Activated T-cell treated with anti-CD3 and anti-CD28 coated beads, Interleukin-2, amount 50 U/mL, for 1 hour (primary cell): ENCODE results near the gene CHRM4.

Source experiments
- DNase-seq: peaks from one replicate; pipeline ENCODE4 v3.0.0-alpha.2; 2020

CHRM4 gene

GRCh38 chr11:46391578-46392420 lies at the start of gene CHRM4:
TSS of gene CHRM4 (minus strand) at chr11:46391776. CDS start at chr11:46386557, 5,219 bp downstream.
- DNase-seq = no peak

- no peak for DNase-seq
Observed at GRCh38 chr11:46438211-46438610, 46.6 kb upstream of the CHRM4 start.

- DNase-seq = no peak
Observed at GRCh38 chr11:46437122-46437689, 45.6 kb upstream of the CHRM4 start.

- no peak for DNase-seq
Observed at GRCh38 chr11:46436113-46436512, 44.5 kb upstream of the CHRM4 start.

GRCh38 chr11:46435679-46436078 lies 44.1 kb upstream of the CHRM4 start:
- DNase-seq = no peak

- no peak for DNase-seq
Observed at GRCh38 chr11:46431211-46431610, 39.6 kb upstream of the CHRM4 start.

GRCh38 chr11:46429717-46430116 lies 38.1 kb upstream of the CHRM4 start:
- no peak for DNase-seq

GRCh38 chr11:46427364-46427763 lies 35.8 kb upstream of the CHRM4 start:
- DNase-seq = no peak

- DNase-seq = no peak
Observed at GRCh38 chr11:46426233-46426991, 34.8 kb upstream of the CHRM4 start.

- no peak for DNase-seq
Observed at GRCh38 chr11:46422588-46422987, 31.0 kb upstream of the CHRM4 start.

GRCh38 chr11:46421257-46421880 lies 29.8 kb upstream of the CHRM4 start:
- no peak for DNase-seq

- no peak for DNase-seq
Observed at GRCh38 chr11:46420513-46420912, 28.9 kb upstream of the CHRM4 start.

- no peak for DNase-seq
Observed at GRCh38 chr11:46418751-46419150, 27.2 kb upstream of the CHRM4 start.

- DNase-seq = no peak
Observed at GRCh38 chr11:46417711-46418110, 26.1 kb upstream of the CHRM4 start.

- DNase-seq = no peak
Observed at GRCh38 chr11:46414879-46415278, 23.3 kb upstream of the CHRM4 start.

- peak; percentile 29 for DNase-seq
Observed at GRCh38 chr11:46414466-46414796, 22.9 kb upstream of the CHRM4 start.

GRCh38 chr11:46413760-46414465 lies 22.3 kb upstream of the CHRM4 start:
- no peak for DNase-seq

- DNase-seq = no peak
Observed at GRCh38 chr11:46410021-46410420, 18.4 kb upstream of the CHRM4 start.

- no peak for DNase-seq
Observed at GRCh38 chr11:46408407-46408986, 16.9 kb upstream of the CHRM4 start.

- DNase-seq = no peak
Observed at GRCh38 chr11:46407635-46408034, 16.1 kb upstream of the CHRM4 start.

GRCh38 chr11:46404476-46405017 lies 13.0 kb upstream of the CHRM4 start:
- DNase-seq = no peak
